ENCODE results near the gene SKI. TPM values are rescaled to one million over a fixed set of nuclear protein-coding genes. Genes with fewer than 3 reads are reported as not detected.
A peak's percentile ranks its signal among the peaks of the same experiment; 100 is the strongest.

SKI gene
- total RNA-seq, 6 experiments from 2014 or later: 23.7 to 84.8 (median 31.4) TPM

DNA sequence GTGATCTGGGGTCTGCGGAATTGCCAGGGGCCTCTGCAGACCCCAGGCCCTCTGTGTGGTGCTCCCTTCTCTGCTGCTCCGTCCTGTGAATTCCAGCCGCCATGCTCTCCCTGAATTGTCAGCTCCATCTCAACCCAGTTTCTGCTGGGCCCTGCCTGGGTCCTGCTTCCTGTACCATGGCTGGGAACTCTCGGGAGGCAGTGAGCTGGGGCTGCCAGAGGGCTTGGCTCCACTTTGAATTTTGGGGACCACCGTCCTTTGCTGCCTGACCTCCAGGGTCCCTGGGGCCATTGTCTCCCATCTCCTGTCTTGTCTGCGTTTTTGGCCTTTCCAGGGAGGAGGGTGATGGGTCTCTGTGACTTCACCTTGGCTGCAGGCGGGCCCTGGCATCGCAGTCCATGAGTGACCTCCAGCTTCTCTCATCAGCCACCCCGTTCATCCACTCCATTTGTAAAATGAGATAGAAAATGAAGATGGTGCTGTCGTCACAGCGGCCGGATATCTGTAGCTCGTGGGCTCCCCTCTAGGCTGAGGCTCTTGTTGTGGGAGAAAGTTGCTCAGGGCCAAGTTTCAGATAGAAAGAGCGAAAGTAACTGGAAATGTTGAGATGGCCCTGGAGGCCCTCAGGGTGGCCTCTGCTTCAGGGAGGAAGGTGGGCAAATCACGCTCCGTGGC lies 38.3 kb downstream of the SKI start:
- Histone ChIP-seq H3K36me3 (no peaks in the 10 kb centered on the region), H3K9me3 (no peaks in the 10 kb centered on the region), H3K27ac (no peak overlapping the region), H3K4me3 (no peak overlapping the region), H3K27me3 (no peaks in the 10 kb centered on the region), H3K4me1 (peaks cover 0 to 48% (median 27%) of the 10 kb centered on the region in 4 donors)
- intact Hi-C loops (cut with DNase I): no loop called here
- peak in 1 of 3 donors; percentile 35 for DNase-seq
- TF ChIP-seq, protein P1, sequence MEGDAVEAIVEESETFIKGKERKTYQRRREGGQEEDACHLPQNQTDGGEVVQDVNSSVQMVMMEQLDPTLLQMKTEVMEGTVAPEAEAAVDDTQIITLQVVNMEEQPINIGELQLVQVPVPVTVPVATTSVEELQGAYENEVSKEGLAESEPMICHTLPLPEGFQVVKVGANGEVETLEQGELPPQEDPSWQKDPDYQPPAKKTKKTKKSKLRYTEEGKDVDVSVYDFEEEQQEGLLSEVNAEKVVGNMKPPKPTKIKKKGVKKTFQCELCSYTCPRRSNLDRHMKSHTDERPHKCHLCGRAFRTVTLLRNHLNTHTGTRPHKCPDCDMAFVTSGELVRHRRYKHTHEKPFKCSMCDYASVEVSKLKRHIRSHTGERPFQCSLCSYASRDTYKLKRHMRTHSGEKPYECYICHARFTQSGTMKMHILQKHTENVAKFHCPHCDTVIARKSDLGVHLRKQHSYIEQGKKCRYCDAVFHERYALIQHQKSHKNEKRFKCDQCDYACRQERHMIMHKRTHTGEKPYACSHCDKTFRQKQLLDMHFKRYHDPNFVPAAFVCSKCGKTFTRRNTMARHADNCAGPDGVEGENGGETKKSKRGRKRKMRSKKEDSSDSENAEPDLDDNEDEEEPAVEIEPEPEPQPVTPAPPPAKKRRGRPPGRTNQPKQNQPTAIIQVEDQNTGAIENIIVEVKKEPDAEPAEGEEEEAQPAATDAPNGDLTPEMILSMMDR (IDR thresholded peaks at IDR 0.05): no peak
- TF ChIP-seq POLR2A (IDR thresholded peaks at IDR 0.05): no peak
- WGBS (ENCODE audit: insufficient coverage, low coverage, low lambda C conversion rate, missing lambda C conversion rate): 78% methylated on average over 9 of the region's 16 CpGs
- no peak for ATAC-seq

DNA sequence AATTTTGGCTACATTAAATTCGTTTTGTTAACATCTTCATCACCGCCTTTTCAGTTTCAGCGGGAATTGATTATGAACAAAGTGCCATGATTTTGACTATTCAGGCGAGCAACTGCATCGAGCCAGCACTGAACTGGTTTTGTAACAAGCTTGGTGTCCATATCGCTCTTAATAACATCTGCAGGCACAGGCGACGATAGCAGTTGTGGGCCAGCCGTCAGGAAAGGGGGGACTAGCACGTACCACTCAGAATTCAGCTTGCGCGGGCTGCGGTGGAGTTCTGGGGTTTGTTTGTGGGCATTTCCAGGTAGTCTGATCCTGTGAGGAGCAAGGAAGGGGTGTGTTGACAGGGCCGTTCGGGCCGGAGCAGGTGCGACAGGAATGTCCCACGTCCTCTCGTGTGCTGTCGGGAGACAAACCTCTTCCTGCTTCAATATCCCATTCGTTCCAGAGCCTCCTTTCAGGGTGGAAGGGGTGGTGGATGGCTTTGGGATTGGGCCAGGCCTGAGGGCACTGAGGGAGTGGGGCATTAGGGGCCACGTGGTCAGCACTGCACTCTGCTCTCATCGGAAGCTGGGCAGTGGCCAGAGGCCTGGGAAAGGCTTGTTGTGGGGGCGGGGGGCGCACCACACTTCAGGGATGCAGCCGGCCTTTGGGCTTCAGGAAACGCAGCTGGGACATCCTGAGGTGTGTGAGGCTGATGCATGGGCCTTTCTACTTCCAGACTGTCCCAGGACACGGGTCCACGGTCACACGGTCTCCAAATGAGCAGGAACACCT lies 39.1 kb downstream of the SKI start:
- TF ChIP-seq, protein P1 (IDR thresholded peaks at IDR 0.05): no peak
- no peak for TF ChIP-seq POLR2A (IDR thresholded peaks at IDR 0.05)
- Histone ChIP-seq H3K27ac (no peak overlapping the region), H3K4me1 (peaks cover 2 to 56% (median 32%) of the 10 kb centered on the region in 4 donors), H3K27me3 (no peaks in the 10 kb centered on the region), H3K9me3 (no peaks in the 10 kb centered on the region), H3K4me3 (no peak overlapping the region), H3K36me3 (no peaks in the 10 kb centered on the region)
- WGBS (ENCODE audit: insufficient coverage, low coverage, low lambda C conversion rate, missing lambda C conversion rate): 57% methylated on average over 19 of the region's 30 CpGs
- ATAC-seq: peak; percentile 3 to 36 (median 16)
- intact Hi-C loops (cut with DNase I): no loop called here
- peak in 2 of 3 donors; percentile 56 to 64 for DNase-seq

DNA sequence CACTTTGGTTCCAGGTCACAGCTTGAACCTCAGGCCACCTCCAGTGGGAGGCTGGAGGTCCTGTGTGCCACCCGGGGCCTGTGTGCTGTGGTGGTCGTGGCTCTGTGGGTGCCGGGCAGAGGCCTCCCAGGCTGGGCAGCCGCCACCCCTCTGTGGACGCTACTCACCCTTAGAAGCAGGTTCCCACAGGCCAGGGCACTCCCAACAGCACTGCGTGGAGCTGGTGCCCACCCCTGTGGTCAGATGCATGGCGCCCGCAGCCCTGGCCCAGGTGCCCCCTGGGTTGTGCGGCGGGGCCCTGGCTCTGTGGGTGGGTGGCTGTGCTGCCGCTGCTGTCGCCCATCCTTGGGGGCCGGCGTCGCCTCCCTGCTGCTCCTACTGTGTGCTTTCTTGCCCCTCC lies 39.7 kb downstream of the SKI start:
- DNase-seq (peak; percentile 19 to 53 (median 45)), ATAC-seq (no peak)
- Histone ChIP-seq H3K27ac (no peak overlapping the region), H3K9me3 (no peaks in the 10 kb centered on the region), H3K27me3 (no peaks in the 10 kb centered on the region), H3K4me3 (no peak overlapping the region), H3K4me1 (peaks cover 2 to 62% (median 36%) of the 10 kb centered on the region in 4 donors), H3K36me3 (no peaks in the 10 kb centered on the region)
- TF ChIP-seq, protein P1 (IDR thresholded peaks at IDR 0.05): no peak
- no peak for TF ChIP-seq POLR2A (IDR thresholded peaks at IDR 0.05)
- intact Hi-C loops (cut with DNase I): no loop called here
- no CpG with 5 or more reads among the region's 15 CpGs for WGBS (ENCODE audit: insufficient coverage, low coverage, low lambda C conversion rate, missing lambda C conversion rate)

DNA sequence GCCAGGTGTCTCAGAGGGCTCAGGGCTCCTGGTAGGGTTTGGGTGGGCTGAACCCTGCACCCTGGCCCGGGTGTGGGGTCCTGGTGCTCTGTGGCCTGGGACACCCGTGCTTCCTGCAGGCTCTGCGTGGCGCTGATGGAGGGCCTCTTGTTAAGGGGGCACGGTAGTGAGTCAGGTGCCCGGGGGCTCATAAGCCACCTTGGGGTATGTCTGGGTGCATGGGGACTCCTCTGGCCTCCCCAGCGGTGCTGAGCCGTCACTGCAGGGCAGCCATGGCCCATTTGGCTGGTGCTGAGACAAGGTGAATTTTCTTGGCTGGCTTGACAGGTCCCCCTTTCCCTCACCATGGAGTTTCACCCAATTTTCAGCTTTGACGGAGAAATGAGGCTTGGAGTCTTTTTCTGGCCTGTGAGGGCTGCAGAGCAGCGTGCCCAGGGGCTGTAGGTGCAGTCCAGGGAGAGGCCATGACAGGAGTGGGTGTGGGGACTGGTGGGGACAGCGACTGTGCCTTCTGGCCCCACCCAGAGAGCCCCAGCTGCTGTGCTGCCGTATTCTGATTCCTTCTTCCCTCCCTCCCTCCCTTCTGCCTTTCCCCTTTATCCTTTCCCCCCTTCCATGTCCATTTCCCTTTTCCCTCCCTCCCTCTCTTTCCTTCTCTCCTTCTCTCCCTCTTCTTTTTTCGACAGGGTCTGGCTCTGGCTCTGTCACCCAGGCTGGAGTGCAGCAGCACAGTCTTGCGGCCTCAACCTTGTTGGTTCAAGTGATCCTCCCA lies 40.4 kb downstream of the SKI start:
- no peaks in the 10 kb centered on the region for H3K9me3 ChIP-seq
- 59% methylated on average over 3 of the region's 14 CpGs for WGBS (ENCODE audit: insufficient coverage, low coverage, low lambda C conversion rate, missing lambda C conversion rate)
- no peak for TF ChIP-seq POLR2A (IDR thresholded peaks at IDR 0.05)
- TF ChIP-seq, protein P1 (IDR thresholded peaks at IDR 0.05): no peak

More for the DNA sequence above, 40.4 kb downstream of the SKI start:
- Histone ChIP-seq H3K27ac (no peak overlapping the region), H3K27me3 (no peaks in the 10 kb centered on the region), H3K4me1 (peaks cover 2 to 66% (median 39%) of the 10 kb centered on the region in 4 donors), H3K36me3 (no peaks in the 10 kb centered on the region), H3K4me3 (no peak overlapping the region)
- ATAC-seq (no peak), DNase-seq (peak in 1 of 3 donors; percentile 47)
- intact Hi-C loops (cut with DNase I): no loop called here
